ENCODE results near the gene CDC42BPB. TPM values are rescaled to one million over a fixed set of nuclear protein-coding genes. Genes with fewer than 3 reads are reported as not detected.

The CDC42BPB gene
- total RNA-seq, 6 experiments from 2014 or later, result 73.7 to 85.1 (median 79.9) TPM

DNA sequence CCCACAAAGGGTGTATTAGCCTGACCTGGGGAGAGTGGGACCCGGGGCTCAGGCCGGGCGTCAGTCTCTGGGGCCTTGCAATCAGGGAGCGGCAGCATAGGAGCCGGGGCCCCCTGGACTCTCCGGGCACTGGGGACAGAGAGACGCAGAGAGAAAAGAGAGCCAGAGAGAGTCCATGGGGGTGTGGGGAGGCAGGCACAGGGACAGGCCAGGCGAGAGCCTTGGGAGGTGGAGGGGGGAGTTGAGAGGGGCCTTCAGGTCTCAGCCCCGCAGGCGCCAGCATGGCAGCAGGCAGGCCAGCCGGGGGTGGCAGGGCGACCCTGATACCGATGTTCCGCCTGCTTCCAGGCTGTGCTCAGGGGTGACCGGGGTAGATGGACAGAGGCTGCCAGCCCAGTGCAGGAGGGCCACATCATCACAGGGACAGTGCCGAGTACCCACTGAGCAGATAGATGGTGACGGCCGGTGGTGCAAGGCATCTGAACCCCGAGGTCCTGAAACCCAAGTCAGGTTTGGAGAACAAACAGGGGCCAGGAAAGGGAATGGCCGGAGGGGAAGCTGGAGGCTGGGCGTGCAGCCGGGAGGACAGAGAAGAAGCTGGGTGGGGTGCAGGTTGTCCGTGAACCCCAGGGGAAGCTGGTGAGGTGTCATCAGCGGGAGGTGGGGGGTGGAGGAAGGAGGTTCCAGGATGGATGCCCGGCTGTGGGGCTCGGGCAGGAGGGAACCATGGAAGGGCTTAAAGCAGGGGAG, 40.1 kb upstream of the CDC42BPB start:
- DNase-seq, result no peak
- Mint-ChIP-seq H3K27ac (no peak overlapping the region), H3K9me3 (no peaks in the 10 kb centered on the region), H3K27me3 (ENCODE audit: insufficient read depth) (peaks cover 18% of the 10 kb centered on the region), H3K4me3 (no peak overlapping the region), H3K36me3 (ENCODE audit: low read depth) (no peaks in the 10 kb centered on the region), H3K4me1 (ENCODE audit: low read depth) (no peaks in the 10 kb centered on the region)
- TF ChIP-seq, protein P1, sequence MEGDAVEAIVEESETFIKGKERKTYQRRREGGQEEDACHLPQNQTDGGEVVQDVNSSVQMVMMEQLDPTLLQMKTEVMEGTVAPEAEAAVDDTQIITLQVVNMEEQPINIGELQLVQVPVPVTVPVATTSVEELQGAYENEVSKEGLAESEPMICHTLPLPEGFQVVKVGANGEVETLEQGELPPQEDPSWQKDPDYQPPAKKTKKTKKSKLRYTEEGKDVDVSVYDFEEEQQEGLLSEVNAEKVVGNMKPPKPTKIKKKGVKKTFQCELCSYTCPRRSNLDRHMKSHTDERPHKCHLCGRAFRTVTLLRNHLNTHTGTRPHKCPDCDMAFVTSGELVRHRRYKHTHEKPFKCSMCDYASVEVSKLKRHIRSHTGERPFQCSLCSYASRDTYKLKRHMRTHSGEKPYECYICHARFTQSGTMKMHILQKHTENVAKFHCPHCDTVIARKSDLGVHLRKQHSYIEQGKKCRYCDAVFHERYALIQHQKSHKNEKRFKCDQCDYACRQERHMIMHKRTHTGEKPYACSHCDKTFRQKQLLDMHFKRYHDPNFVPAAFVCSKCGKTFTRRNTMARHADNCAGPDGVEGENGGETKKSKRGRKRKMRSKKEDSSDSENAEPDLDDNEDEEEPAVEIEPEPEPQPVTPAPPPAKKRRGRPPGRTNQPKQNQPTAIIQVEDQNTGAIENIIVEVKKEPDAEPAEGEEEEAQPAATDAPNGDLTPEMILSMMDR (IDR thresholded peaks at IDR 0.05), result no peak

DNA sequence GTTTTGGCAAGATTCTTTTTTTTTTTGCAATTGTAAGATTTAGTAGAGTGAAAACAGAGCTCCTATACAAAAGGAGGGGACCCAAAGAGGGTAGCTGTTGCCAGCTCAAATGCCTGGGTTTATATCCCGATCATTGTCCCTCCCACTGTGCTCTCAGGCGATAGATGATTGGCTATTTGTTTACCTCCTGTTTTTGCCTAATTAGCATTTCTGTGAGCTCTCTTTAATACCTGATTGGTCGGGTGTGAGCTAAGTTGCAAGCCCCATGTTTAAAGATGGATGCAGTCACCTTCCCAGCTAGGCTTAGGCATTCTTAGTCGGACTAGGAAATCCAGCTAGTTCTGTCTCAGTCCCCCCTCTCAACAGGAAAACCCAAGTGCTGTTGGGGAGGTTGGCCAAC, 39.0 kb upstream of the CDC42BPB start:
- no peak overlapping the region for H3K4me3 Mint-ChIP-seq

DNA sequence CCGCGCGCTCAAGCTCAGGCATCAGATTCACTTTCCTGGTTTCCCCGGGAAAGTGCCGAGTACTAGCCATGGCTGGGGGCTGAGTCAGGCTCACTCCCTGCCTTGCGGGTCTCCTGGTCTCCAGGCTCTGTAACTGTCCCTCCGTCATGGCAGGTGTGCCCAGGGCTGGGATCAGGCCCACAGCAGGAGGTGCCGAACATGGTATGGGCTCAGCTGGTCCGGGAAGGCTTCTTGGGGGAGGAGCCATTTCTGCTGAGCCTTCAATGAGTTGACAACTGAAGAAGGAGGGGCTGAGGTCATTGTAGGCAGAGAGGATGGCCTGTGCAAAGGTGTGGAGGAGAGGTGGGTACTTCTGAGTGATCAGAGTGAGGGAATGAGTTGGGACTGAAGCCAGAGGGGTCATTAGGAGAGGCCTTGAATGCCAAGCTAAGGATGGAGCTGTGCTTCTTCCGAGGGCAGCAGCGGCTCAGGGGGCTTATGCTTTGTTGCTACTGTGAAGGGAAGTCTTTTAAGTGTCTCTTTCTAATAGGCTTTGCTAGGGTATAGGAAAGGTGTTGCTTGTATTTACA, 37.9 kb upstream of the CDC42BPB start:
- TF ChIP-seq, protein P1 (IDR thresholded peaks at IDR 0.05), result no peak
- no peak overlapping the region for H3K4me3 Mint-ChIP-seq
- H3K4me1 Mint-ChIP-seq (ENCODE audit: low read depth), result no peaks in the 10 kb centered on the region
- H3K9me3 Mint-ChIP-seq, result no peaks in the 10 kb centered on the region
- no peak overlapping the region for H3K27ac Mint-ChIP-seq
- H3K27me3 Mint-ChIP-seq (ENCODE audit: insufficient read depth), result peaks cover 15% of the 10 kb centered on the region
- no peaks in the 10 kb centered on the region for H3K36me3 Mint-ChIP-seq (ENCODE audit: low read depth)
- no peak for DNase-seq

More for the DNA sequence above, 39.0 kb upstream of the CDC42BPB start:
- Mint-ChIP-seq H3K4me1 (ENCODE audit: low read depth) (no peaks in the 10 kb centered on the region), H3K27ac (no peak overlapping the region), H3K9me3 (no peaks in the 10 kb centered on the region), H3K27me3 (ENCODE audit: insufficient read depth) (peaks cover 13% of the 10 kb centered on the region), H3K36me3 (ENCODE audit: low read depth) (no peaks in the 10 kb centered on the region)
- no peak for DNase-seq
- TF ChIP-seq, protein P1 (IDR thresholded peaks at IDR 0.05), result no peak

DNA sequence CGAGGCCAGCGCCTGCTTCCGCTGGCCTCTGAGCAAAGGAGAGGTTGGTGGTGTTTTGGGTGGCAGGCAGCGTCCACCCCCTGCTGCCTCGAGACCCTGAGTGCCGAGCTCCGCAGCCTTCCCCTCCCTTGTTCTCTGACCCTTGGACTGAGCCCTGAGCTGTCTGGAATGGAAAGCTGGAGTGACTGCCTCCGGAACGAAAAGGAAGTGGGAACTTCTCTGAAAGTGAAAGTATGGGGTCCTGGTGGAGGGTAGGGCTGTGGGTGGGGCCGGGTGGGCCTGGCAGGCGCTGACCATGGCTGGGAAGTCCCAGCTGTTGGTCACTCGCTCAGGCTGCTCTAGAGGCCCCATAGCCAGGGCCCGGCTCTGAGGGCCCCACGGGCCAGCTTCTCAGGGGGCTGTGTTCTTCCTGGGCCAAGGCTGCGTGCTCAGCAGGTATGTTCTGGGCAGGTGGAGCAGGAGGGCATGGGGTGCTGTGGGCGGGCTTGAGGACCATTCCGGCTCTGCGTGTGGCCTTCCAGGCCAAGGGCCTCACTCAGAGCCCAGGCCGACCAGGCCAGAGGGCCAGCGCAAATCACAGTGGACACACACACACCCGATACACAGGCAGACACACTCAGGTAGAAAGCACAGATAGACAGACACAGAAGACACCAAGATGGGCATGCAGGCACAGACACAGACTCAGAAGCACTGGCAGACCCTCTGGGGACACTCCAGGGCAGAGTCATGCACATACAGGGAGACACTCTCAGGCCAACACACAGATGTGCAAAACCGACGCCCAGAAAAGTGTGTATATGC, 37.3 kb upstream of the CDC42BPB start, which contains the start of gene EXOC3L4:
Gene EXOC3L4, plus strand, starts transcription at position 320 of the 804 bp plus-strand sequence. CDS start 5,495 bp downstream, outside the sequence.
- Mint-ChIP-seq H3K4me3 (no peak within 1 kb of the TSS), H3K9me3 (no peaks in the 10 kb centered on the region), H3K27me3 (ENCODE audit: insufficient read depth) (peaks cover 15% of the 10 kb centered on the region), H3K27ac (no peak within 1 kb of the TSS), H3K36me3 (ENCODE audit: low read depth) (no peaks in the 10 kb centered on the region), H3K4me1 (ENCODE audit: low read depth) (no peaks in the 10 kb centered on the region)
- TF ChIP-seq, protein P1 (IDR thresholded peaks at IDR 0.05), result no peak
- no peak for DNase-seq

DNA sequence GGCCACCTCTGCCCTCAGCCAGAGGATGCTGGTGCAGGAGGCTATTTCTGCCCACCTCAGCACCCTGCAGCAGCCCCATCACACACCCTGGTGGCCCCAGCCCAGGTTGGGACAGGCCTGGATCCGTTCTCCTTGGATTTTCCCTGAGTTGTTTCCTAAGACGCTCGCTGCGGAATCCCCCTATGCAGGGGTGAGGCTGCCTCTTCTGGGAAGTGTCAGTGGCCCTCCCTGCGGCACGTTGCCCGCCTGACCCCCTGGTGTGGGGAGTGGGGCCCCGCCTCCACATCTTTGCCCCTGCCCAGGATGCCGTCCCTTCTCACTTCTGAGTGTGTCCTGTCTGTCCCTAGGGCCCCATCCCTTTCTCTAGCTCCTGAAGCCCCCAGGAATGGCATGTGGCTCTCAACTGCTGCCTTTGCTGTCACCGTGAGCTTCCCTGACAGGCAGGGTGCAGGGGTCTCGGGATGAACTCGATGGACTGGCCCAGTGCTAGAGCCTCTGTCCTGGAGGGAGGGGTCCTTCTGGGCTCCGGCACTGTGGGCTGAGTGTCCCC, 36.6 kb upstream of the CDC42BPB start:
- Mint-ChIP-seq H3K9me3 (no peaks in the 10 kb centered on the region), H3K27ac (no peak overlapping the region), H3K4me3 (no peak overlapping the region), H3K4me1 (ENCODE audit: low read depth) (no peaks in the 10 kb centered on the region), H3K36me3 (ENCODE audit: low read depth) (no peaks in the 10 kb centered on the region), H3K27me3 (ENCODE audit: insufficient read depth) (peaks cover 15% of the 10 kb centered on the region)
- DNase-seq, result no peak
- TF ChIP-seq, protein P1 (IDR thresholded peaks at IDR 0.05), result no peak

Data from HFFc6 (cell line).